BE2C (cell line): ENCODE measurements around the gene KIAA1958.

Experiments used
- DNase-seq: peaks from one replicate; pipeline ENCODE4 v3.0.0-alpha.2; 2020
- H3K27me3 ChIP-seq: fragments of 250-450 bp; sonication (Bioruptor Pico); 2 replicates; pipeline ENCODE4 v1.5.1; 2020; ENCODE audit warnings: mild to moderate bottlenecking
- H3K36me3 ChIP-seq: fragments of 250-450 bp; sonication (Bioruptor Pico); 2 replicates; pipeline ENCODE4 v1.5.1; 2020; ENCODE audit warnings: mild to moderate bottlenecking
- H3K4me1 ChIP-seq: fragments of 250-450 bp; sonication (Bioruptor Pico); 2 replicates; pipeline ENCODE4 v1.5.1; 2020
- H3K4me3 ChIP-seq: 2 replicates; pipeline ENCODE4 v1.5.1; 2011; ENCODE audit warnings: low read depth, low read length
- H3K9me3 ChIP-seq: fragments of 250-450 bp; sonication (Bioruptor Pico); 2 replicates; pipeline ENCODE4 v1.5.1; 2020
- CTCF ChIP-seq: IDR thresholded peaks from 2 replicates; pipeline ENCODE4 v1.5.1; 2012; ENCODE audit warnings: mild to moderate bottlenecking, low read depth, low read length

Gene KIAA1958

GRCh38 chr9:112624711-112625707 is 138.4 kb downstream of the KIAA1958 start:
- TF ChIP-seq CTCF, result no peak
- no peak for DNase-seq
- H3K36me3 ChIP-seq, result no peaks in the 10 kb centered on the region
- H3K27me3 ChIP-seq, result no peaks in the 10 kb centered on the region
- H3K9me3 ChIP-seq, result no peaks in the 10 kb centered on the region
- H3K4me3 ChIP-seq, result no peak overlapping the region
- peaks cover 8% of the 10 kb centered on the region for H3K4me1 ChIP-seq

- Histone ChIP-seq H3K9me3 (no peaks in the 10 kb centered on the region), H3K36me3 (no peaks in the 10 kb centered on the region), H3K27me3 (no peaks in the 10 kb centered on the region), H3K4me1 (peaks cover 3% of the 10 kb centered on the region; the same call in 1 of the 2 replicates), H3K4me3 (no peak overlapping the region)
- no peak for TF ChIP-seq CTCF
- no peak for DNase-seq
Observed at GRCh38 chr9:112629671-112630485, 143.3 kb downstream of the KIAA1958 start.

- TF ChIP-seq CTCF, result no peak
- Histone ChIP-seq H3K27me3 (no peaks in the 10 kb centered on the region), H3K4me1 (peaks cover 3% of the 10 kb centered on the region; the same call in 1 of the 2 replicates), H3K36me3 (no peaks in the 10 kb centered on the region), H3K4me3 (no peak overlapping the region), H3K9me3 (no peaks in the 10 kb centered on the region)
- no peak for DNase-seq
Observed at GRCh38 chr9:112631313-112632070, 144.9 kb downstream of the KIAA1958 start.

- Histone ChIP-seq H3K27me3 (no peaks in the 10 kb centered on the region), H3K4me1 (no peaks in the 10 kb centered on the region), H3K4me3 (no peak overlapping the region), H3K36me3 (no peaks in the 10 kb centered on the region), H3K9me3 (no peaks in the 10 kb centered on the region; the same call in 1 of the 2 replicates)
- no peak for TF ChIP-seq CTCF
- no peak for DNase-seq
Observed at GRCh38 chr9:112640311-112640710, 153.7 kb downstream of the KIAA1958 start.

GRCh38 chr9:112642126-112642525 is 155.5 kb downstream of the KIAA1958 start:
- H3K36me3 ChIP-seq, result no peaks in the 10 kb centered on the region
- H3K4me3 ChIP-seq, result no peak overlapping the region
- no peak for TF ChIP-seq CTCF
- H3K4me1 ChIP-seq, result no peaks in the 10 kb centered on the region
- DNase-seq, result no peak
- H3K9me3 ChIP-seq, result no peaks in the 10 kb centered on the region; the same call in 1 of the 2 replicates
- no peaks in the 10 kb centered on the region for H3K27me3 ChIP-seq
